WTC11 (cell line): ENCODE results near the gene GPLD1. TPM values are rescaled to one million over a fixed set of nuclear protein-coding genes. Genes with fewer than 3 reads are reported as not detected.

Source experiments
- ATAC-seq: fragments of 200-7000 bp; cut with Tn5 transposase; 2 replicates; pipeline ENCODE4 v1.10.0; 2021; ENCODE audit warnings: mild to moderate bottlenecking, moderate library complexity
- CTCF ChIA-PET: fragments of 300-600 bp; sonication (Branson Sonifier 250); formaldehyde crosslinking; loops from one replicate; lab custom pipeline; 2021; ENCODE audit warnings: antibody characterized with exemption; lab: Charles Lee
- POLR2A ChIA-PET: fragments of 350-600 bp; sonication (Branson Sonifier 250); formaldehyde crosslinking; loops from one replicate; lab custom pipeline; 2021; ENCODE audit warnings: antibody characterized with exemption; lab: Charles Lee
- DNase-seq: peaks from one replicate; pipeline ENCODE4 v3.0.0; 2021; ENCODE audit warnings: low spot score
- H3K27ac Mint-ChIP-seq: 2 replicates; pipeline ENCODE4 v1.8.0; 2021; ENCODE audit warnings: mixed read lengths
- H3K27me3 Mint-ChIP-seq: 2 replicates; pipeline ENCODE4 v1.8.0; 2021; ENCODE audit warnings: low read depth, mild to moderate bottlenecking, moderate library complexity, mixed read lengths
- H3K36me3 Mint-ChIP-seq: 2 replicates; pipeline ENCODE4 v1.8.0; 2021; ENCODE audit warnings: mixed read lengths
- H3K4me1 Mint-ChIP-seq: 2 replicates; pipeline ENCODE4 v1.8.0; 2022; ENCODE audit warnings: mixed read lengths
- H3K4me3 Mint-ChIP-seq: 2 replicates; pipeline ENCODE4 v1.8.0; 2021; ENCODE audit warnings: mild to moderate bottlenecking, moderate library complexity, mixed read lengths
- H3K9me3 Mint-ChIP-seq: 2 replicates; pipeline ENCODE4 v1.8.0; 2021; ENCODE audit warnings: mixed read lengths
- ARID4B ChIP-seq: sonication (generic); formaldehyde crosslinking; IDR thresholded peaks from 2 replicates; pipeline ENCODE4 v1.8.0; 2023; ENCODE audit warnings: missing genetic modification reagents, mild to moderate bottlenecking, borderline replicate concordance
- ATF1 ChIP-seq: sonication (generic); formaldehyde crosslinking; IDR thresholded peaks from 2 replicates; pipeline ENCODE4 v1.8.1; 2023; ENCODE audit warnings: mild to moderate bottlenecking, moderate library complexity, missing genetic modification reagents
- CTCF ChIP-seq: fragments of 200-600 bp; IDR thresholded peaks from 2 replicates; pipeline ENCODE4 v1.8.0; 2022; ENCODE audit warnings: antibody characterized with exemption
- FOXK1 ChIP-seq: sonication (generic); formaldehyde crosslinking; IDR thresholded peaks from 2 replicates; pipeline ENCODE4 v1.8.0; 2022; ENCODE audit warnings: mild to moderate bottlenecking, moderate library complexity, missing genetic modification reagents
- FOXP1 ChIP-seq: sonication (generic); formaldehyde crosslinking; IDR thresholded peaks from 2 replicates; pipeline ENCODE4 v1.8.0; 2022; ENCODE audit warnings: missing genetic modification reagents, mild to moderate bottlenecking, moderate library complexity, borderline replicate concordance
- HMGA2 ChIP-seq: fragments of 250-450 bp; sonication (Bioruptor Pico); IDR thresholded peaks from 2 replicates; pipeline ENCODE4 v1.4.0; 2021; ENCODE audit warnings: mild to moderate bottlenecking, moderate library complexity
- MXD4 ChIP-seq: fragments of 250-450 bp; sonication (Bioruptor Pico); IDR thresholded peaks from 2 replicates; pipeline ENCODE4 v1.8.0; 2021; ENCODE audit warnings: mild to moderate bottlenecking, moderate library complexity, borderline replicate concordance
- OVOL2 ChIP-seq: fragments of 250-450 bp; sonication (Bioruptor Pico); IDR thresholded peaks from 2 replicates; pipeline ENCODE4 v1.9.0; 2021; ENCODE audit warnings: mild to moderate bottlenecking, borderline replicate concordance
- PRDM15 ChIP-seq: sonication (generic); formaldehyde crosslinking; IDR thresholded peaks from 2 replicates; pipeline ENCODE4 v1.8.0; 2022; ENCODE audit warnings: missing genetic modification reagents
- TCF7 ChIP-seq: sonication (generic); formaldehyde crosslinking; IDR thresholded peaks from 2 replicates; pipeline ENCODE4 v1.8.0; 2022; ENCODE audit warnings: mild to moderate bottlenecking, low read depth, missing genetic modification reagents, moderate library complexity
- TEAD1 ChIP-seq: sonication (generic); formaldehyde crosslinking; IDR thresholded peaks from 2 replicates; pipeline ENCODE4 v1.8.0; 2022; ENCODE audit warnings: mild to moderate bottlenecking, missing genetic modification reagents
- TEAD4 ChIP-seq: sonication (generic); formaldehyde crosslinking; IDR thresholded peaks from 2 replicates; pipeline ENCODE4 v1.8.0; 2022; ENCODE audit warnings: mild to moderate bottlenecking, missing genetic modification reagents
- ZNF416 ChIP-seq: fragments of 250-450 bp; sonication (Bioruptor Pico); IDR thresholded peaks from 2 replicates; pipeline ENCODE4 v1.9.0; 2021; ENCODE audit warnings: mild to moderate bottlenecking, inconsistent platforms
- total RNA-seq: library from RNA; stranded (reverse); gene quantifications from 3 replicates; pipeline ENCODE4 v1.2.3, GENCODE V29; 2021
- TF ChIP-seq, protein P1 (sequence below): fragments of 250-450 bp; sonication (Bioruptor Pico); IDR thresholded peaks from 2 replicates; pipeline ENCODE4 v2.1.2; 2022; ENCODE audit warnings: mild to moderate bottlenecking, moderate library complexity
- TF ChIP-seq, protein P2 (sequence below): sonication (generic); formaldehyde crosslinking; IDR thresholded peaks from 2 replicates; pipeline ENCODE4 v1.8.1; 2023; ENCODE audit warnings: mild to moderate bottlenecking, missing genetic modification reagents

The GPLD1 gene
- total RNA-seq, 1 experiment from 2014 or later: 8.4 TPM

DNA sequence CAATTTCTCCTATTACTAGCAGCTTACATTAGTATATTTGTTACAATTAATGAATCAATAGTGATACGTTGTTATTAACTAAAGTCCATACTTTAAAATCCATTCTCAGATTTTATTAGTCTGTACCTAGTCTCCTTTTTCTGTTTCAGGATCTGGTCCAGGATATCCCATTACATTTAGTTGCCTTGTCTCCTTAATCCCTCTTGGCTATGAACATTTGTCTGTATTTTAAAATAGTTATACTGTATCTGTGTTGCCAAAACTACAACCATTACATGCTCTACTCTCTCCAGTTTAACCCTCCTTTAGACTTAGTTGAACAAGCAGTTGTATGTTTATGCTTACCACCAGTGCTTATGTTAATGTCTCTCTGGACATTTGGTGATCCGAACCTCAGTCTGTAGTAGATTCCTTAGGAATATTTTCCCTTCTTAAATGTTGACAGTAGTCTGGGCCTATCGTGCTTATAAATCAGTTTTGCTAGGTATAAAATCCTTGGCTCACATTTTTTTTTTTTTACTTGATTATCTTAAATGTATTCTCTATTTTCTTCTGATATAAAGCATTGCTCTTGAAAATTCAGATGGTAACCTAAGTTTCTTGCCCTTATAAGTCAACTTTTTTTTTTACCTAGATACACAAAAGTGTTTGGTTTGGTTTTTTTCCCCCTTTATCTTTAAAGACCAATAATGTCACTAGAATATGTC lies 17.6 kb upstream of the GPLD1 start:
- peaks cover 16% of the 10 kb centered on the region for H3K36me3 Mint-ChIP-seq

More for the DNA sequence above, 17.6 kb upstream of the GPLD1 start:
- no peak for DNase-seq
- no peak for TF ChIP-seq TCF7 (CRISPR knock-in tag)
- TF ChIP-seq ZNF416 (CRISPR knock-in tag): no peak
- no peak for TF ChIP-seq FOXK1 (CRISPR knock-in tag)
- TF ChIP-seq OVOL2: no peak
- no peak for TF ChIP-seq MXD4 (CRISPR knock-in tag)
- TF ChIP-seq CTCF: no peak
- TF ChIP-seq, protein P1, sequence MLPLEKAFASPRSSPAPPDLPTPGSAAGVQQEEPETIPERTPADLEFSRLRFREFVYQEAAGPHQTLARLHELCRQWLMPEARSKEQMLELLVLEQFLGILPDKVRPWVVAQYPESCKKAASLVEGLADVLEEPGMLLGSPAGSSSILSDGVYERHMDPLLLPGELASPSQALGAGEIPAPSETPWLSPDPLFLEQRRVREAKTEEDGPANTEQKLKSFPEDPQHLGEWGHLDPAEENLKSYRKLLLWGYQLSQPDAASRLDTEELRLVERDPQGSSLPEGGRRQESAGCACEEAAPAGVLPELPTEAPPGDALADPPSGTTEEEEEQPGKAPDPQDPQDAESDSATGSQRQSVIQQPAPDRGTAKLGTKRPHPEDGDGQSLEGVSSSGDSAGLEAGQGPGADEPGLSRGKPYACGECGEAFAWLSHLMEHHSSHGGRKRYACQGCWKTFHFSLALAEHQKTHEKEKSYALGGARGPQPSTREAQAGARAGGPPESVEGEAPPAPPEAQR (CRISPR knock-in tag): no peak
- no peak for TF ChIP-seq ARID4B
- no peak for TF ChIP-seq ATF1 (CRISPR knock-in tag)
- no peak for TF ChIP-seq TEAD1
- no peak for TF ChIP-seq TEAD4 (CRISPR knock-in tag)
- no peak for TF ChIP-seq PRDM15 (CRISPR knock-in tag)
- TF ChIP-seq FOXP1 (CRISPR knock-in tag): no peak
- TF ChIP-seq, protein P2, sequence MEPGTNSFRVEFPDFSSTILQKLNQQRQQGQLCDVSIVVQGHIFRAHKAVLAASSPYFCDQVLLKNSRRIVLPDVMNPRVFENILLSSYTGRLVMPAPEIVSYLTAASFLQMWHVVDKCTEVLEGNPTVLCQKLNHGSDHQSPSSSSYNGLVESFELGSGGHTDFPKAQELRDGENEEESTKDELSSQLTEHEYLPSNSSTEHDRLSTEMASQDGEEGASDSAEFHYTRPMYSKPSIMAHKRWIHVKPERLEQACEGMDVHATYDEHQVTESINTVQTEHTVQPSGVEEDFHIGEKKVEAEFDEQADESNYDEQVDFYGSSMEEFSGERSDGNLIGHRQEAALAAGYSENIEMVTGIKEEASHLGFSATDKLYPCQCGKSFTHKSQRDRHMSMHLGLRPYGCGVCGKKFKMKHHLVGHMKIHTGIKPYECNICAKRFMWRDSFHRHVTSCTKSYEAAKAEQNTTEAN (CRISPR knock-in tag): no peak
- TF ChIP-seq HMGA2: no peak
- TF ChIP-seq, all 79 proteins: peak for 0
- peaks cover 10% of the 10 kb centered on the region for H3K9me3 Mint-ChIP-seq
- peaks cover 28% of the 10 kb centered on the region for H3K4me1 Mint-ChIP-seq
- ATAC-seq: no peak
- ChIA-PET POLR2A (no interaction called here), CTCF (no interaction called here)
- no peak overlapping the region for H3K27ac Mint-ChIP-seq
- H3K4me3 Mint-ChIP-seq: no peak overlapping the region
- H3K27me3 Mint-ChIP-seq: peaks cover 28% of the 10 kb centered on the region
